IMR-90 (cell line): Measurements from ENCODE around the gene SYTL1. TPM values are rescaled to one million over a fixed set of nuclear protein-coding genes. Genes with fewer than 3 reads are reported as not detected.

ENCODE experiments used
- ATAC-seq: fragments of 200-7000 bp; cut with Tn5 transposase; 2 replicates; pipeline ENCODE4 v1.9.1; 2020; ENCODE audit warnings: low read depth, mild to moderate bottlenecking, moderate library complexity
- BruUV-seq: library from RNA; stranded (reverse); fragments of 400-500 nt; replicated peaks from 2 replicates; lab custom pipeline; 2021; lab: Mats Ljungman, UMichigan
- CTCF ChIA-PET: fragments of 300-600 bp; formaldehyde crosslinking; extraction: SDS; loops from one replicate; lab custom pipeline; 2021; ENCODE audit warnings: antibody characterized with exemption; lab: Yijun Ruan, JAX
- POLR2A ChIA-PET: fragments of 300-600 bp; sonication (Branson Sonifier 250); formaldehyde crosslinking; loops from one replicate; lab custom pipeline; 2022; ENCODE audit warnings: antibody characterized with exemption; ENCODE audit not compliant: unreplicated experiment; lab: Charles Lee
- DNase-seq: peaks from one replicate; pipeline ENCODE4 v3.0.0; 2013
- H2AFZ ChIP-seq: replicated peaks from 2 replicates; pipeline ENCODE3; 2013; ENCODE audit warnings: low read length, mild to moderate bottlenecking; ENCODE audit not compliant: poor library complexity
- H2AK5ac ChIP-seq: 2 replicates; pipeline ENCODE4 v1.6.1; 2013; ENCODE audit warnings: low read depth, low read length, inconsistent platforms
- H2AK9ac ChIP-seq: replicated peaks from 2 replicates; pipeline ENCODE3; 2013; ENCODE audit warnings: mild to moderate bottlenecking, low read depth, low read length, moderate library complexity; ENCODE audit not compliant: poor library complexity
- H2BK120ac ChIP-seq: 2 replicates; pipeline ENCODE4 v1.6.1; 2013; ENCODE audit warnings: low read depth, low read length, inconsistent platforms
- H2BK15ac ChIP-seq: 3 replicates; pipeline ENCODE4 v1.6.1; 2013; ENCODE audit warnings: low read depth, low read length, inconsistent platforms
- H2BK20ac ChIP-seq: 2 replicates; pipeline ENCODE4 v1.6.1; 2013; ENCODE audit warnings: low read depth, mild to moderate bottlenecking, inconsistent platforms, low read length, moderate library complexity
- H2BK5ac ChIP-seq: 2 replicates; pipeline ENCODE4 v1.6.1; 2013; ENCODE audit warnings: mild to moderate bottlenecking, low read depth, low read length, inconsistent platforms; ENCODE audit not compliant: poor library complexity, severe bottlenecking
- H3K14ac ChIP-seq: replicated peaks from 2 replicates; pipeline ENCODE4 v1.6.1; 2013; ENCODE audit warnings: low read depth, low read length, inconsistent platforms
- H3K18ac ChIP-seq: 2 replicates; pipeline ENCODE4 v1.6.1; 2013; ENCODE audit warnings: low read depth, low read length, control low read depth
- H3K23ac ChIP-seq: 2 replicates; pipeline ENCODE4 v1.6.1; 2013; ENCODE audit warnings: low read depth, low read length, inconsistent platforms
- H3K27ac ChIP-seq: 2 replicates; pipeline ENCODE4 v1.5.1; 2013; ENCODE audit warnings: mild to moderate bottlenecking, control low read depth, low read length; ENCODE audit not compliant: insufficient read depth
- H3K27me3 ChIP-seq: 2 replicates; pipeline ENCODE4 v1.6.1; 2013; ENCODE audit warnings: low read length; ENCODE audit not compliant: control insufficient read depth, insufficient read depth
- H3K36me3 ChIP-seq: 2 replicates; pipeline ENCODE4 v1.6.1; 2013; ENCODE audit warnings: low read length, mixed read lengths; ENCODE audit not compliant: control insufficient read depth, insufficient read depth
- H3K4ac ChIP-seq: 2 replicates; pipeline ENCODE4 v1.6.1; 2013; ENCODE audit warnings: low read depth, low read length, inconsistent platforms
- H3K4me1 ChIP-seq: 2 replicates; pipeline ENCODE4 v1.6.1; 2013; ENCODE audit warnings: low read length, mixed read lengths; ENCODE audit not compliant: control insufficient read depth, insufficient read depth
- H3K4me2 ChIP-seq: 2 replicates; pipeline ENCODE4 v1.6.1; 2013; ENCODE audit warnings: low read depth, mild to moderate bottlenecking, control low read depth, low read length, moderate library complexity
- H3K4me3 ChIP-seq: 2 replicates; pipeline ENCODE4 v1.5.1; 2013; ENCODE audit warnings: low read depth, mild to moderate bottlenecking, control low read depth, low read length, moderate library complexity; ENCODE audit not compliant: insufficient read depth
- H3K56ac ChIP-seq: 2 replicates; pipeline ENCODE4 v1.6.1; 2013; ENCODE audit warnings: low read length, inconsistent platforms; ENCODE audit not compliant: insufficient read depth; ENCODE audit errors: extremely low read depth
- H3K79me1 ChIP-seq, 2 experiments: 2 replicates each; pipeline ENCODE4 v1.6.1; 2013; ENCODE audit warnings: low read length in 2 of 2, inconsistent platforms in 1 of 2, low read depth in 1 of 2
- H3K9ac ChIP-seq: 2 replicates; pipeline ENCODE4 v1.6.1; 2013; ENCODE audit warnings: low read depth, low read length, control low read depth
- H3K9me1 ChIP-seq: 2 replicates; pipeline ENCODE4 v1.6.1; 2013; ENCODE audit warnings: low read length, inconsistent platforms; ENCODE audit not compliant: insufficient read depth
- H3K9me3 ChIP-seq: 2 replicates; pipeline ENCODE4 v1.6.1; 2013; ENCODE audit warnings: low read length; ENCODE audit not compliant: control insufficient read depth, insufficient read depth
- H4K20me1 ChIP-seq: 2 replicates; pipeline ENCODE4 v1.6.1; 2013; ENCODE audit warnings: low read length, inconsistent platforms; ENCODE audit not compliant: insufficient read depth
- H4K5ac ChIP-seq: 2 replicates; pipeline ENCODE4 v1.6.1; 2013; ENCODE audit warnings: mild to moderate bottlenecking, low read depth, low read length, control low read depth
- H4K8ac ChIP-seq, 2 experiments: 2 replicates each; pipeline ENCODE4 v1.6.1; 2013; ENCODE audit warnings: low read depth in 2 of 2, low read length in 2 of 2, control low read depth in 1 of 2, inconsistent platforms in 1 of 2
- H4K91ac ChIP-seq: 2 replicates; pipeline ENCODE4 v1.6.1; 2013; ENCODE audit warnings: low read depth, low read length, inconsistent platforms; ENCODE audit not compliant: insufficient read depth
- BHLHE40 ChIP-seq: fragments of 150-350 bp; IDR thresholded peaks from 2 replicates; pipeline ENCODE4 v1.6.1; 2016; ENCODE audit warnings: mild to moderate bottlenecking, low read depth, low read length
- CEBPB ChIP-seq: IDR thresholded peaks from 2 replicates; pipeline ENCODE4 v1.6.1; 2012; ENCODE audit warnings: low read depth, low read length, improper control_type of control experiment
- CHD1 ChIP-seq: IDR thresholded peaks from 2 replicates; pipeline ENCODE4 v1.6.1; 2012; ENCODE audit warnings: low read depth, low read length, improper control_type of control experiment
- CTCF ChIP-seq: conservative IDR thresholded peaks from 2 replicates; pipeline ENCODE4 v1.5.1; 2012; ENCODE audit warnings: mild to moderate bottlenecking, low read depth, low read length, improper control_type of control experiment
- ELK1 ChIP-seq: fragments of 150-350 bp; IDR thresholded peaks from 2 replicates; pipeline ENCODE4 v1.6.1; 2016; ENCODE audit warnings: low read depth, mild to moderate bottlenecking, low read length, moderate library complexity, borderline replicate concordance
- FOS ChIP-seq: fragments of 150-350 bp; IDR thresholded peaks from 2 replicates; pipeline ENCODE4 v1.6.1; 2016; ENCODE audit warnings: low read depth, low read length
- MAFK ChIP-seq: IDR thresholded peaks from 2 replicates; pipeline ENCODE4 v1.6.1; 2012; ENCODE audit warnings: low read depth, low read length, improper control_type of control experiment
- MAZ ChIP-seq: IDR thresholded peaks from 2 replicates; pipeline ENCODE4 v1.6.1; 2012; ENCODE audit warnings: low read depth, mild to moderate bottlenecking, low read length, improper control_type of control experiment, moderate library complexity, borderline replicate concordance
- MXI1 ChIP-seq: IDR thresholded peaks from 2 replicates; pipeline ENCODE4 v1.6.1; 2012; ENCODE audit warnings: low read depth, mild to moderate bottlenecking, low read length, moderate library complexity, borderline replicate concordance
- NFE2L2 ChIP-seq: fragments of 150-350 bp; IDR thresholded peaks from 2 replicates; pipeline ENCODE4 v1.6.1; 2016; ENCODE audit warnings: low read depth, mild to moderate bottlenecking, low read length
- POLR2A ChIP-seq: IDR thresholded peaks from 2 replicates; pipeline ENCODE4 v1.6.1; 2012; ENCODE audit warnings: mild to moderate bottlenecking, low read depth, low read length
- RAD21 ChIP-seq: IDR thresholded peaks from 2 replicates; pipeline ENCODE4 v1.6.1; 2012; ENCODE audit warnings: low read length, improper control_type of control experiment
- RCOR1 ChIP-seq: IDR thresholded peaks from 2 replicates; pipeline ENCODE4 v1.6.1; 2012; ENCODE audit warnings: mild to moderate bottlenecking, low read length, improper control_type of control experiment; ENCODE audit not compliant: insufficient replicate concordance
- RFX5 ChIP-seq: IDR thresholded peaks from 2 replicates; pipeline ENCODE4 v1.8.0; 2012; ENCODE audit warnings: low read depth, mild to moderate bottlenecking, low read length, moderate library complexity
- SMC3 ChIP-seq: fragments of 150-350 bp; IDR thresholded peaks from 2 replicates; pipeline ENCODE4 v1.6.1; 2016; ENCODE audit warnings: low read depth, mild to moderate bottlenecking, antibody characterized with exemption, low read length, moderate library complexity
- USF2 ChIP-seq: fragments of 150-350 bp; IDR thresholded peaks from 2 replicates; pipeline ENCODE4 v1.6.1; 2017; ENCODE audit warnings: mild to moderate bottlenecking, antibody characterized with exemption, low read length, low read depth
- WGBS, 2 experiments: methylation state at CpG; one replicate each; pipeline versions ENCODE4 v1.1.5 to v1.1.7; 2013; ENCODE audit warnings: missing lambda C conversion rate in 2 of 2; ENCODE audit not compliant: insufficient read length in 1 of 2; ENCODE audit errors: extremely low coverage in 2 of 2; 5-methylcytosine and 5-hydroxymethylcytosine counted together
- dilution Hi-C: fragments of 300-500 bp; cut with HindIII; formaldehyde crosslinking; loops from one replicate; pipeline ENCODE4 v1.14.3; 2018; ENCODE audit warnings: low sequenced_read_pairs; ENCODE audit not compliant: unreplicated experiment
- in situ Hi-C: fragments of 300-500 bp; cut with MboI; formaldehyde crosslinking; loops from 3 replicates; pipeline ENCODE4 v1.14.3; 2019; ENCODE audit warnings: low sequenced_read_pairs, inconsistent platforms, mixed read lengths
- intact Hi-C: fragments of 100-400 bp; cut with micrococcal nuclease; formaldehyde crosslinking; loops from 2 replicates; pipeline ENCODE4 v1.10.0; 2022
- polyA plus RNA-seq, 3 experiments: library from polyadenylated mRNA; depleted of rRNA; stranded (reverse); fragments of >200 nt; gene quantifications; 2 replicates each; pipeline ENCODE4 v1.2.3, GENCODE V29; 2012; ENCODE audit warnings: low replicate concordance in 1 of 3
- total RNA-seq: library from RNA; depleted of rRNA; stranded (reverse); fragments of >200 nt; gene quantifications from 2 replicates; pipeline ENCODE4 v1.2.3, GENCODE V29; 2012

SYTL1 gene
- total and polyA plus RNA-seq, 2 of the 4 experiments (the other 2 are of a cell fraction), result 0.18 to 1.0 TPM

- Histone ChIP-seq H2AK5ac (no peak overlapping the region), H2BK5ac (no peak overlapping the region), H3K27me3 (no peaks in the 10 kb centered on the region), H3K9me1 (peaks cover 9% of the 10 kb centered on the region), H4K5ac (no peak overlapping the region), H2BK15ac (no peak overlapping the region), H3K23ac (no peak overlapping the region), H3K9ac (no peak overlapping the region), H3K56ac (no peak overlapping the region), H3K4me3 (no peak overlapping the region), H3K79me1 (peaks cover 0 to 19% of the 10 kb centered on the region in 2 experiments; a peak in 2 of 4 replicates), H3K14ac (no peak overlapping the region), H2BK20ac (no peak overlapping the region), H4K8ac (no peak overlapping the region), H3K18ac (no peak overlapping the region), H4K20me1 (0 out of 2 replicates have a peak, but pooled peaks cover 4% of the 10 kb centered on the region), H2AK9ac (no peak overlapping the region), H2BK120ac (no peak overlapping the region), H4K91ac (no peak overlapping the region), H3K4me1 (peaks cover 26% of the 10 kb centered on the region), H3K9me3 (no peaks in the 10 kb centered on the region), H3K36me3 (peaks cover 6% of the 10 kb centered on the region; the same call in 1 of the 2 replicates), H3K4ac (no peak overlapping the region), H3K4me2 (no peak overlapping the region), H2AFZ (no peak overlapping the region), H3K27ac (no peak overlapping the region)
- in situ Hi-C loops, result loop anchor here (5.0 kb wide), 2 partner anchors 89 to 304 kb away; partner anchors contain the start of gene GPR3
- no TSS peak for BruUV-seq
- intact Hi-C loops, result no loop called here
- no peak for TF ChIP-seq FOS
- no peak for TF ChIP-seq CHD1
- TF ChIP-seq NFE2L2, result no peak
- TF ChIP-seq ELK1, result no peak
- no peak for TF ChIP-seq RCOR1
- TF ChIP-seq MXI1, result no peak
- TF ChIP-seq RAD21, result no peak
- no peak for TF ChIP-seq USF2
- no peak for TF ChIP-seq MAFK
- no peak for TF ChIP-seq POLR2A
- no peak for TF ChIP-seq BHLHE40
- TF ChIP-seq RFX5, result no peak
- no peak for TF ChIP-seq SMC3
- no peak for TF ChIP-seq CEBPB
- TF ChIP-seq MAZ, result no peak
- TF ChIP-seq CTCF, result no peak
- DNase-seq (no peak), ATAC-seq (no peak)
- POLR2A ChIA-PET, result no interaction called here
- dilution Hi-C loops, result no loop called here
- WGBS, 2 experiments, result 87% methylated on average over 3 of the region's 15 CpGs; no CpG with 5 or more reads in 1 of the 2 experiments
- CTCF ChIA-PET, result no interaction called here
These were observed 38.3 kb upstream of the SYTL1 start for GRCh38 chr1:27303509-27303908.
